HG02759 (cell line): ENCODE measurements around the gene RHBDF1.
"Not testable (repeated sequence)": the region's sequence is repeated elsewhere in the genome, so short reads cannot be mapped to it uniquely, and the experiment has no call there.

Source experiments
- ATAC-seq: cut with Tn5 transposase; IDR thresholded peaks from one replicate; pipeline ENCODE4 v1.9.1; 2021; ENCODE audit warnings: mild to moderate bottlenecking, moderate library complexity; ENCODE audit not compliant: unreplicated experiment

The RHBDF1 gene

DNA sequence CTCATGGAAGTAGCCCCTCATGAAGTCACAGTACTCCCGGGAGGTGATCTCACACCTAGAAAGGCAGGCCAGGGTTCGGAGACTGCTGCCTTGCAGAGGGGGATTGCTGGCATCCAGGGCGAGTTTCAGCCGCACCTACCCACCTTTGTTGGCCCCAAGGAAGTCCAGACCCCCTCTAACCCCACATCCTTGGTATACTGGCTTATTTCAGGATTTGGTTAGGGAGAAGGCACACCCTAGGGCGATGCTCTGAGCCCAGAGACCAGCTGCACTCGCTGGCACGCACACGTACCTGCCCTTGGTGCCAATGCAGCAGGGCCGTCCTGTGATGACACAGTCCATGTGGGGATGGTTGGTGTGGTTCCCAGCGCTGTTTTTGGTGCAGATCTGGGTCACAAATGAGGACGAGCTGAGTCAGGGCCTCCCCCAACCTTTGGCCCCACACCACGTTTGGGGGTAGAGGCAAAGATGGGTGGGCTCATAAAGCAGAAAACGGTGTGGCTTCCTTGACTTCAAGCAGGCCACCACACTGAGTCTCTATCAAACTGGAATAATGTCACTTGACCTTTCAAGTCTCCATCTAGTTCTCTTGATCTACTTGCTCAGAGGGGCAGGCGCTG is 12.9 kb downstream of the RHBDF1 start:
- no peak for ATAC-seq

DNA sequence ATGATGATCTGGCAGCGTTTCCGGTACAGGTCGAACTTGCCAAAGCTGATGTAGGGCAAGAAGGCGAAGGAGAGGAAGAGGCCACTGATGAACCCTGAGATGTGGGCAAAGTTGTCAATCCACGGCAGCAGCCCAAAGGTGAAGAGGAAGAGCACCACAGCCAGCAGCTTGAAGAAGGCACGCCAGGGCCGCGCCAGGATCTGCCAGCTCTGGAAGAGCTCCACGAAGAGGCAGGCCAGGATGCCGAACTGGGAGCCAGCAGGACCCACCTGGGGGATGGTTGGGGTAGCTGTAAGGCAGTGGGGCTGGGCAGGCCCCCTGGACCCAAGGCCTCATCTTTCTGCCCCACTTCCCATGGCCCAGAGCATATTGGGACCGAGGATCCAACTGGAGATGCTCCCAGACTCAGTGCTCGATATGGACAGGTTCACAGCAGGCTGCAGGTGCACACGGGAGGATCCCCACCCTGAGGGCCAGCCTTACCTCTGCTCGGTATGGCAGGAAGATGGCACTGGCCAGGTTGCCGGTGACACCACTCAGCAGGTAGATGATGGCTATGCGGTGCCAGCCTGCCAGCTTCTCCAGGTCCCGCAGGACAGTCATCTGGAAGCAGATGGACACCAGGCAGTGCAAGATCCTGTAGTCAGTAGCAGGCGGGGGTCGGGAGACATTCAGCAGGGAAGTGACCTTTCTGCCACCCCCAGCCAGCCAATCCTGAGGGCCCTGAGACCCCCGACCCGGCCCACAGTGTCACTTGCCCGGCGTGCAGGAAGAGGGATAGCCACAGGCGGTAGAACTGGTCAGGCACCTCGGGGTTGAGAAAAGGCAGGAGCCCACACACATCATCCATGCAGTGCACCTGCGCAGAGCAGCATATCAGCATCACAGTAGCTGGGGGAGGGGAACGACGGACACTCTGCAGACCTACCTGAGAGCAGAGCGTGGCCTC is 13.7 kb downstream of the RHBDF1 start:
- ATAC-seq, result no peak

- ATAC-seq, result no peak
Measured at GRCh38 chr16:57711-58110, 14.7 kb downstream of the RHBDF1 start.

- ATAC-seq, result no peak
Measured at GRCh38 chr16:56231-56927, 16.1 kb downstream of the RHBDF1 start.

GRCh38 chr16:55571-56136 is 16.8 kb downstream of the RHBDF1 start:
- ATAC-seq, result no peak

GRCh38 chr16:54237-54581 is 18.2 kb downstream of the RHBDF1 start:
- no peak for ATAC-seq

DNA sequence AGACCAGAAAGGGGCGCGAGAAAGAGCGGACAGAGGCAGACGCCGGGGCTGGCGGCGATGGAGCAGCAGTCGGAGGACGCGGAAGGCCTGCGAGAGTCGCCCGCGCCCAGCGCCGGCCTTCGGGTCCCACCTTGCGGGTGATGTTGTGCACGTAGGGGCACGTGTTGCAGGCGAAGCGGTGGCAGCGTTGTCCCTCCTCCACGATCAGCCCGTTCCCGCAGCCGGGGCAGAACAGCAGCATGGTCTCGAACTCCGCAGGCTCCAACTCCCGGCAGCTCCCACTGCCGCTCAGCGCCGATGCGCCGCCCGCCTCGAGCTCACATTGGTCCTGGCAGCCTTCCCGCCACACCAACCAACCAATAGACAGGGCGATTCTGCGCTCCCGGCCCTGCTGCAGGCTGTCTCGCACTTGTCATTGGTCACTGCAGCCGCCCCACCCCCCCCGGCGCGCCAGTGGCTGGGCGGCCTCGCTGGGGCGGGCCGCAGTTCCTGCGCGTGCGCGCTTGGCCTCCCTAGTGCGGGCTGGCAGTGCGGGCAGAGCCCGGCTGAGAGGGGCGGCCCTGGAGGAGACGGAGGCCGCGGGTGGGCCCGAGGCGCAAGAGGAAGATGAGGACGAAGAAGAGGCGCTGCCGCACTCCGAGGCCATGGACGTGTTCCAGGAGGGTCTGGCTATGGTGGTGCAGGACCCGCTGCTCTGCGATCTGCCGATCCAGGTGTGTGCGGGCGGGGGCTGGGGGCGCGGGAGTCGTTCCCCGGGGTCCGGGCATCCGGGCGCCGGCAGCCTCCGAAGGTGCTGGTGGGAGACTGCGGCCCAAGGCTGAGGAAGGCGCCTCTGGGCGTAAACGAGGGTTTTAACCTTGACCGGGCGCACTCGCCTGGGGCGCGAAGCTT is 18.8 kb downstream of the RHBDF1 start, which contains the start of the genes POLR3K and SNRNP25:
TSS of gene POLR3K (minus strand) at position 263 of the 891 bp plus-strand sequence. CDS start at position 241, 22 bp downstream.
TSS of gene SNRNP25 (plus strand) at position 483 of the 891 bp plus-strand sequence. CDS start at position 672, 189 bp downstream.
- ATAC-seq, result peak; percentile 90

GRCh38 chr16:50769-51591 is 21.5 kb downstream of the RHBDF1 start:
- no peak for ATAC-seq

DNA sequence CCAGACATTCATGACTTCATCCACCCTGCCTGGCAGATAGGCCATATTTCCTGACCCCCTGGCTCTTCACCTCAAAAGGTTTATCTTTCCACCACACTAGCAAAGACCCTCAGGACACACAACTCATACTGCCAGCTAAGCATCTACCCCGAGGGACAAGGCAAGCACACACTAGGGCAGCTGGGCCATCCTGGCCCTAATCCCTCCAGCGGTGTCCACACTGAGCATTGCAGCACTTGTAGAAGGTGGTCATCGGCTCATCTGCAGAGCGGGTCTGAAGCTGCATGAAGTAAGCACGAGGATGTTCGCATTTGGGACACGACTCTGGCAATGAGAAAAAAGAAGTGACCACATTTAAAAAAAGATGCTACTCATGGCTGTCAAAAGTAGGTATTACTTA is 25.2 kb downstream of the RHBDF1 start:
- ATAC-seq, result no peak

DNA sequence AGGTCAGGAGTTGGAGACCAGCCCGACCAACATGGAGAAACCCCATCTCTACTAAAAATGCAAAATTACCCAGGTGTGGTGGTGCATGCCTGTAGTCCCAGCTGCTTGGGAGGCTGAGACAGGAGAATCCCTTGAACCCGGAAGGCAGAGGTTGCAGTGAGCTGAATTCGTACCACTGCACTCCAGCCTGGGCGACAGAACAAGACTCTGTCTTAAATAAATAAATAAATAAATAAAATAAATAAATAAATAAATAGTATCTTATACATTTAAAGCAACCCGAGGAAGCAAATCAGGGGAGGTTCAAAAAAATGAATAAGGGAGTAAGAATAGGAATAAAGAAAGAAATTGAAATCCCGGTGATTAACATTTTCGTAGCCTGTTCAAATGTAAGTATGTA is 25.9 kb downstream of the RHBDF1 start:
- ATAC-seq, result not testable (repeated sequence)

DNA sequence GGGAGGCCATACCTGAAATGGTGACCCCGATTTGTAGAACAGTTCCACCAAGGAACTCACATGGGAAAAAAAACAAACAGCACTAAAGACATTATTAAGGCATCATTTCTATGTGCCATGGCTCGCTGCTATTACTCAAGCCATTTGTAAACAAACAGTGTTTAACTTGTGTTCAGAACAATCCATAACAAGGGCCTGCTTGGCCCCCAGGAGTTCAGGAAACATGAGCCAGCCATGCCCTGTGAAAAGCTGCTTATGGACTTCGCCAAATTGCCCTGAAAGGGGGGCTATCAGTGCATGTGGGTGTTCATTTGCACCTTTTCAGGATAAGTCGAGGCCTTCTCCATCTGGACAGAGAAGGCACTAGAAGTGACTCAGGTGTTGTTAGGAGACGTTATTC is 27.0 kb downstream of the RHBDF1 start:
- ATAC-seq, result no peak

- no peak for ATAC-seq
Measured at GRCh38 chr16:44655-45054, 27.8 kb downstream of the RHBDF1 start.

- no peak for ATAC-seq
Measured at GRCh38 chr16:43294-43693, 29.1 kb downstream of the RHBDF1 start.

DNA sequence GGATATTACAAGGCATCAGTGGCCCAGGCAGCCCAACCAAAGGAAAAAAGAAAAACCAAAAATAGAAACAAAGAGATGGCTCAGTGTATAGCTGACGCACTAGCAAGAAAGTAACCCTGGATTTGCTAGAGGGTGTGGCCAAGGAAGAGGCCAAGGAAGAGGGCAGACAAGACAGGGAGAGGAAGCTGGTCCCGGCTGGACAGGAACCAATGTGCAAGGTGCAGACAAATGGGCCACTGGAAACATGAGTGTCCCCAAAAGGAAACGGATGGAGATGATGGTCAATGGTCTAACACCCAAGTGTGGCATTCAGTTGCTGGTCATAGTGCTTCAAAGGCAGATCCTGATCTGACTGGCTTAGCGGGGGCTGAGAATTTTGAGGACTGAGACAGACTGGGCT is 29.7 kb downstream of the RHBDF1 start:
- ATAC-seq, result no peak

- no peak for ATAC-seq
Measured at GRCh38 chr16:42069-42457, 30.4 kb downstream of the RHBDF1 start.

DNA sequence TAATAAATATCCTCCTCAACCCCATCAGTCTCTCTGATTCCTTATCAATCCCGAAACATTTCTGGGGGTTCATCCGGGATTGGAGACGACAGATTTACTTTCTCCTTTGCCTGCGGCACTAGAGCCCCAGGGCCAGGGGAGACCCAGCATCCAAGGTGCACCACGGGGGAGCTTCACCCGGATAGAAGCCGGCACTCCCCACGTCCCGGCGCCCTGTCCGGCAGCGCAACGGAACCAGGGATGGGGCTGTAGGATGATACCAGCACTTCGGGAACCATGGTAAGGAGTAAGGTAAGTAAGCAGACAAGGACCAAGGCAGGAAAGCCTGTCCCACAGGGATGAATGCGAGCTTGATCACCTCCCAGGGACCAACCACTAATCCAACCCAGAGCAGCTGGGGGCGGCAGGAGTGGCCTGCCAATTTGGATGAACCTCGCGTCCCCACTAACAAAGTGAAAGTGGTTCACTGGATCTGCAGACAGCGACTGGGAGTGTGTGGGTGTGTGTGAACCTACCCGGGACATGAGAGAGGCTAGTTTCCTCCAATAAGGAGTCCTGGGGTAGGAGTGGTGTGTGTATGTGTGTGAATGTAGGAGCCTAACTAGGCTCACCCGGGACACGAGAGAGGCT is 30.9 kb downstream of the RHBDF1 start:
- ATAC-seq, result no peak

GRCh38 chr16:38941-39892 is 33.2 kb downstream of the RHBDF1 start:
- ATAC-seq, result peak; percentile 72

DNA sequence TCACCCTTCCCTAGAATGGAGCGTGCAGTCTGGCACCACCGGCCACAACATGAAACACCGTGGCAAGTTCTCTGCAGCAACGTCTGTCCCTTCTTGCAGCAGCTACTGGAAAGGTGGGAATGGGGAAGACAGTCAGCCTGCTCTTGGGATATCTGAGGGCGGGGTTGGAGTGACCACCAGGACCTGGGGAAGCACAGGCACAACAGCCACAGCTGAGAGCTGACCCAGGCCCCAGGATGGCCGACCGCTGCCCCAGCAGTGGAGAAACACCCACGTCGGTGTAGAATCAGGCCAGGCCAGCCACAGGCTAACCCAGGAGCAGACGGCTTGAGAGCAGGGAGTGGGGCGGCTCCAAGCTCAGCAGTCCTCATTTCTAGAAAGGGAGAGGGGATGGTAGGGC is 34.2 kb downstream of the RHBDF1 start:
- not testable (repeated sequence) for ATAC-seq
